ENCODE results near the gene NES. TPM values are rescaled to one million over a fixed set of nuclear protein-coding genes. Genes with fewer than 3 reads are reported as not detected.

Gene NES
- total RNA-seq, 1 experiment from 2014 or later = 8.4 TPM

- H3K4me3 ChIP-seq (replicated peaks in 1 of 2; ENCODE audit: low read depth in 1 of 2, low read length in 2 of 2) = no peak overlapping the region
- H4K20me1 ChIP-seq (ENCODE audit: insufficient read depth) = peaks cover 10% of the 10 kb centered on the region; the same call in 1 of the 2 replicates
- H3K4me1 ChIP-seq (ENCODE audit: control insufficient read depth in 1 of 2, insufficient read depth in 2 of 2, low read length in 2 of 2) = peaks cover 38 to 61% of the 10 kb centered on the region in 2 experiments
- peaks cover 20 to 33% of the 10 kb centered on the region in 2 experiments for H3K36me3 ChIP-seq (ENCODE audit: control insufficient read depth in 1 of 2, insufficient read depth in 2 of 2, low read length in 2 of 2)
- DNase-seq (ENCODE audit: low read depth, low spot score) = no peak
- ChIA-PET POLR2A (interaction anchor here (0.7 kb wide), 1 partner anchor 14 kb away, joined by 3 read pairs; no protein-coding TSS in a partner anchor), CTCF (interaction anchor here (0.9 to 1.2 kb wide), 5 partner anchors 19 to 68 kb away, joined by 3 to 10 read pairs (median 4); partner anchors contain the start of genes CRABP2 and NES), RAD21 (ENCODE audit: low non-redundant PET in 1 of 2, low total read pairs in 2 of 2, uncharacterized antibody in 2 of 2, unreplicated experiment in 2 of 2) (no interaction called here)
- intact Hi-C loops (cut with micrococcal nuclease) = no loop called here
- H3K27ac ChIP-seq (ENCODE audit: low read depth, low read length) = peak overlapping the region; percentile 99; the same call in 1 of the 2 replicates
- no peaks in the 10 kb centered on the region for H3K9me3 ChIP-seq (ENCODE audit: control insufficient read depth in 1 of 2, insufficient read depth in 1 of 2, low read depth in 1 of 2, low read length in 2 of 2)
- no peaks in the 10 kb centered on the region for H3K27me3 ChIP-seq (ENCODE audit: insufficient read depth, low read length)
- no TSS peak for BruUV-seq (replicated peaks)
- TF ChIP-seq POLR2AphosphoS5 (IDR thresholded peaks at IDR 0.05; ENCODE audit: low read depth, low read length) (no peak), ZNF274 (IDR thresholded peaks at IDR 0.05; ENCODE audit: low read depth, low read length) (no peak), JUND (IDR thresholded peaks at IDR 0.05) (no peak), EZH2phosphoT487 (IDR thresholded peaks at IDR 0.05; ENCODE audit: borderline replicate concordance) (no peak), TCF7L2 (IDR thresholded peaks at IDR 0.05; ENCODE audit: borderline replicate concordance, extremely low read depth, insufficient read depth, insufficient read length) (no peak), CBX3 (IDR thresholded peaks at IDR 0.05; ENCODE audit: low read depth) (no peak)
- H3K9ac ChIP-seq (ENCODE audit: low read length) = peak overlapping the region; percentile 68; the same call in 1 of the 2 replicates
- H2AFZ ChIP-seq (ENCODE audit: low read depth, low read length, poor library complexity, severe bottlenecking) = no peak overlapping the region
- ATAC-seq = no peak
- peaks cover 77% of the 10 kb centered on the region for H3K79me2 ChIP-seq (ENCODE audit: insufficient read depth, low read length)
- no peaks in the 10 kb centered on the region for H3K9me2 ChIP-seq (ENCODE audit: insufficient read depth)
- H3K4me2 ChIP-seq (ENCODE audit: low read length) = peak overlapping the region; percentile 94
Measured at GRCh38 chr1:156658496-156658895, 18.7 kb downstream of the NES start.

GRCh38 chr1:156657741-156658319, 19.4 kb downstream of the NES start:
- CTCF ChIA-PET = interaction anchor here (0.9 to 1.2 kb wide), 5 partner anchors 19 to 68 kb away, joined by 3 to 10 read pairs (median 4); partner anchors contain the start of genes CRABP2 and NES
- 0 out of 4 replicates have a peak overlapping the region, but pooled peaks of 1 of the 2 experiments have one; percentile 19 for H3K4me3 ChIP-seq (replicated peaks in 1 of 2; ENCODE audit: low read depth in 1 of 2, low read length in 2 of 2)
- no peaks in the 10 kb centered on the region for H3K27me3 ChIP-seq (ENCODE audit: insufficient read depth, low read length)
- TF ChIP-seq REST (IDR thresholded peaks at IDR 0.05; ENCODE audit: low read depth) = no peak
- TF ChIP-seq, protein P1, sequence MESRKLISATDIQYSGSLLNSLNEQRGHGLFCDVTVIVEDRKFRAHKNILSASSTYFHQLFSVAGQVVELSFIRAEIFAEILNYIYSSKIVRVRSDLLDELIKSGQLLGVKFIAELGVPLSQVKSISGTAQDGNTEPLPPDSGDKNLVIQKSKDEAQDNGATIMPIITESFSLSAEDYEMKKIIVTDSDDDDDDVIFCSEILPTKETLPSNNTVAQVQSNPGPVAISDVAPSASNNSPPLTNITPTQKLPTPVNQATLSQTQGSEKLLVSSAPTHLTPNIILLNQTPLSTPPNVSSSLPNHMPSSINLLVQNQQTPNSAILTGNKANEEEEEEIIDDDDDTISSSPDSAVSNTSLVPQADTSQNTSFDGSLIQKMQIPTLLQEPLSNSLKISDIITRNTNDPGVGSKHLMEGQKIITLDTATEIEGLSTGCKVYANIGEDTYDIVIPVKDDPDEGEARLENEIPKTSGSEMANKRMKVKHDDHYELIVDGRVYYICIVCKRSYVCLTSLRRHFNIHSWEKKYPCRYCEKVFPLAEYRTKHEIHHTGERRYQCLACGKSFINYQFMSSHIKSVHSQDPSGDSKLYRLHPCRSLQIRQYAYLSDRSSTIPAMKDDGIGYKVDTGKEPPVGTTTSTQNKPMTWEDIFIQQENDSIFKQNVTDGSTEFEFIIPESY (IDR thresholded peaks at IDR 0.05; ENCODE audit: extremely low read depth, insufficient replicate concordance, low read length) = no peak
- no peak for TF ChIP-seq SRF (IDR thresholded peaks at IDR 0.05; ENCODE audit: low read depth)
- TF ChIP-seq YY1 (IDR thresholded peaks at IDR 0.05; ENCODE audit: extremely low read depth, insufficient replicate concordance, low read depth, low read length) = no peak
- TF ChIP-seq EGR1 (IDR thresholded peaks at IDR 0.05; ENCODE audit: low read depth) = no peak
- TF ChIP-seq POLR2A (IDR thresholded peaks at IDR 0.05; ENCODE audit: borderline replicate concordance, extremely low read depth, insufficient read depth, insufficient read length) = no peak
- TF ChIP-seq, protein P2, sequence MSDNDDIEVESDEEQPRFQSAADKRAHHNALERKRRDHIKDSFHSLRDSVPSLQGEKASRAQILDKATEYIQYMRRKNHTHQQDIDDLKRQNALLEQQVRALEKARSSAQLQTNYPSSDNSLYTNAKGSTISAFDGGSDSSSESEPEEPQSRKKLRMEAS (IDR thresholded peaks at IDR 0.05) = no peak

More at GRCh38 chr1:156657741-156658319, 19.4 kb downstream of the NES start:
- Histone ChIP-seq H2AFZ (ENCODE audit: low read depth, low read length, poor library complexity, severe bottlenecking) (no peak overlapping the region), H3K4me1 (ENCODE audit: control insufficient read depth in 1 of 2, insufficient read depth in 2 of 2, low read length in 2 of 2) (peaks cover 31 to 54% of the 10 kb centered on the region in 2 experiments), H3K4me2 (ENCODE audit: low read length) (peak overlapping the region; percentile 94), H3K9ac (ENCODE audit: low read length) (no peak overlapping the region), H3K36me3 (ENCODE audit: control insufficient read depth in 1 of 2, insufficient read depth in 2 of 2, low read length in 2 of 2) (peaks cover 20 to 39% of the 10 kb centered on the region in 2 experiments), H3K9me3 (ENCODE audit: control insufficient read depth in 1 of 2, insufficient read depth in 1 of 2, low read depth in 1 of 2, low read length in 2 of 2) (no peaks in the 10 kb centered on the region), H3K79me2 (ENCODE audit: insufficient read depth, low read length) (peaks cover 84% of the 10 kb centered on the region), H3K9me2 (ENCODE audit: insufficient read depth) (no peaks in the 10 kb centered on the region), H4K20me1 (ENCODE audit: insufficient read depth) (peaks cover 10% of the 10 kb centered on the region; the same call in 1 of the 2 replicates), H3K27ac (ENCODE audit: low read depth, low read length) (peak overlapping the region; percentile 99; the same call in 1 of the 2 replicates)
- intact Hi-C loops (cut with micrococcal nuclease) = loop anchor here (1.0 kb wide), 1 partner anchor 31 kb away; no protein-coding TSS in a partner anchor
- BruUV-seq (replicated peaks) = no TSS peak
- no peak for ATAC-seq
- ChIA-PET RAD21 (ENCODE audit: low non-redundant PET in 1 of 2, low total read pairs in 2 of 2, uncharacterized antibody in 2 of 2, unreplicated experiment in 2 of 2) (no interaction called here), POLR2A (interaction anchor here (0.7 kb wide), 1 partner anchor 13 kb away, joined by 3 read pairs; no protein-coding TSS in a partner anchor)
- DNase-seq (ENCODE audit: low read depth, low spot score) = no peak
